ENCODE results near the gene GRIN2D.
A peak's percentile ranks its signal among the peaks of the same experiment; 100 is the strongest.

Gene GRIN2D

GRCh38 chr19:48443256-48443655, 49.8 kb downstream of the GRIN2D start:
- DNase-seq: peak in 1 of 4 experiments; percentile 12

Measured in activated naive CD4-positive, alpha-beta T cell (primary cell).